ENCODE data around the gene C2orf68. TPM values are rescaled to one million over a fixed set of nuclear protein-coding genes. Genes with fewer than 3 reads are reported as not detected.

The C2orf68 gene
- total and polyA plus RNA-seq, 2 of the 8 experiments (the other 6 are each of a cell fraction or from before 2014, with no cell fraction given) = 46.3 to 49.4 TPM

DNA sequence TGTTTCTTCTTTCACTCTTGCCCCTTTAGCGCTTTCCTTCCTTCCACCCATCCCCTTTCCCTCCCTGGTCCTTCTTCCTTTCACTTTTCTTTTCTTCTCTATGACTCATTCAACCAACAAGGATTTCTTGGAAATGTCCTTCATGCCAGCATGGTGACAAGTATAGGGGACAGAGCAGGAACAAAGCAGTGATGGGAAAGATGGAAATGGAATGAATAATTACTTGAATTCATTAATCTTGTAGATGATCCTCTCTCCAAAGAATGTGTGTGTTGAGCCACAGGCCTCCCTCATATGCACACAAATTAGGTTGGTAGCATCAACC, 26.1 kb downstream of the C2orf68 start:
- no peak overlapping the region for H4K91ac ChIP-seq (replicated peaks; ENCODE audit: insufficient read length, low read length)
- TF ChIP-seq RFX5 (IDR thresholded peaks at IDR 0.05; ENCODE audit: borderline replicate concordance, low read depth, low read length) = no peak
- TF ChIP-seq CHD1 (IDR thresholded peaks at IDR 0.05; ENCODE audit: low read depth, low read length) = no peak
- no peak for TF ChIP-seq PHF8 (conservative IDR thresholded peaks at IDR 0.05; ENCODE audit: low read depth, low read length)
- TF ChIP-seq EP300 (IDR thresholded peaks at IDR 0.05; ENCODE audit: borderline replicate concordance in 1 of 2, low read depth in 2 of 2, low read length in 2 of 2) = no peak
- no peak for TF ChIP-seq GABPA (IDR thresholded peaks at IDR 0.05; ENCODE audit: borderline replicate concordance, insufficient read depth, low read length)
- peaks cover 5% of the 10 kb centered on the region; the same call in 1 of the 2 replicates for H3K23me2 ChIP-seq (ENCODE audit: low read depth, low read length)
- H3K23ac ChIP-seq (ENCODE audit: insufficient read length) = no peak overlapping the region
- no peaks in the 10 kb centered on the region for H3K9me3 ChIP-seq (ENCODE audit: insufficient read depth in 2 of 2, low read depth in 1 of 2, low read length in 1 of 2)
- 86% methylated on average over 1 of the region's 1 CpG; no CpG with 5 or more reads in 1 of the 2 experiments for WGBS, 2 experiments (ENCODE audit: extremely low coverage in 1 of 2, insufficient coverage in 1 of 2, insufficient read length in 1 of 2, insufficient replicate concordance in 2 of 2, low coverage in 1 of 2, low lambda C conversion rate in 2 of 2, missing lambda C conversion rate in 1 of 2)
- H3K36me3 ChIP-seq (ENCODE audit: control insufficient read depth in 2 of 4, insufficient read depth in 4 of 4, low read length in 3 of 4) = no peaks in the 10 kb centered on the region
- DNase-seq (ENCODE audit: low read depth in 1 of 2, low spot score in 2 of 2) (no peak), FAIRE-seq (no peak)
- H2AFZ ChIP-seq (ENCODE audit: low read length) = no peak overlapping the region
- H3K4ac ChIP-seq (replicated peaks; ENCODE audit: insufficient read length, low read depth, low read length) = no peak overlapping the region
- no peak overlapping the region for H3K27ac ChIP-seq (ENCODE audit: low read depth, low read length)
- no peaks in the 10 kb centered on the region for H3K79me2 ChIP-seq (ENCODE audit: control insufficient read depth in 1 of 2, insufficient read depth in 2 of 2, low read length in 2 of 2)
- H3K79me1 ChIP-seq (ENCODE audit: low read depth, low read length) = no peaks in the 10 kb centered on the region
- H2BK12ac ChIP-seq (ENCODE audit: low read depth, low read length) = no peak overlapping the region
- H4K20me1 ChIP-seq (replicated peaks in 1 of 2; ENCODE audit: control insufficient read depth in 1 of 2, insufficient read depth in 2 of 2, low read length in 2 of 2) = no peaks in the 10 kb centered on the region
- no peak overlapping the region for H2BK15ac ChIP-seq (ENCODE audit: low read length)
- H2AK5ac ChIP-seq (ENCODE audit: low read depth, low read length) = no peak overlapping the region
- H3K14ac ChIP-seq (ENCODE audit: insufficient read length) = no peak overlapping the region
- ChIA-PET CTCF (ENCODE audit: partially characterized antibody) (interaction anchor here (0.6 to 1.5 kb wide), 3 partner anchors 9 to 414 kb away, joined by 3 to 4 read pairs (median 3); no protein-coding TSS in a partner anchor), POLR2A (ENCODE audit: partially characterized antibody) (interaction anchor here (1.0 to 2.0 kb wide), 6 partner anchors 9 to 26 kb away, joined by 3 to 15 read pairs (median 4); partner anchors contain the start of genes C2orf68, GGCX, RNF181 and TMEM150A)
- H3K9ac ChIP-seq (replicated peaks in 1 of 4; ENCODE audit: extremely low read depth in 1 of 4, low read depth in 3 of 4, low read length in 3 of 4) = no peak overlapping the region
- H3K27me3 ChIP-seq (replicated peaks in 1 of 4; ENCODE audit: control insufficient read depth in 3 of 4, extremely low read depth in 1 of 4, insufficient read depth in 3 of 4, low read length in 3 of 4) = peaks cover 8 to 37% (median 21%) of the 10 kb centered on the region in 4 experiments; a peak in 6 of 7 replicates
- no peak overlapping the region for H3K56ac ChIP-seq (replicated peaks; ENCODE audit: insufficient read length, low read depth, low read length)
- H2BK5ac ChIP-seq (ENCODE audit: low read depth, low read length) = no peak overlapping the region
- no peak overlapping the region for H2BK20ac ChIP-seq (ENCODE audit: low read length)
- H4K5ac ChIP-seq (ENCODE audit: insufficient read length, low read depth, low read length) = no peak overlapping the region
- peaks cover 0 to 11% (median 3%) of the 10 kb centered on the region in 4 experiments; a peak in 4 of 7 replicates for H3K4me1 ChIP-seq (replicated peaks in 1 of 4; ENCODE audit: control insufficient read depth in 3 of 4, insufficient read depth in 4 of 4, low read length in 3 of 4)
- H2BK120ac ChIP-seq (replicated peaks; ENCODE audit: low read depth, low read length) = no peak overlapping the region
- H3K18ac ChIP-seq (ENCODE audit: extremely low read depth, low read length) = no peak overlapping the region
- no peak overlapping the region for H3K4me3 ChIP-seq (ENCODE audit: extremely low read depth in 1 of 4, insufficient read depth in 2 of 4, low read depth in 3 of 4, low read length in 4 of 4)
- H4K8ac ChIP-seq (ENCODE audit: extremely low read depth, insufficient read depth, low read length) = no peak overlapping the region
- H3K4me2 ChIP-seq (ENCODE audit: insufficient read depth in 1 of 2, low read depth in 2 of 2, low read length in 2 of 2) = no peak overlapping the region
